ENCODE measurements around the gene SOAT2.

SOAT2 gene

GRCh38 chr12:53065470-53065869 lies 37.8 kb upstream of the SOAT2 start:
- DNase-seq: no peak

GRCh38 chr12:53065975-53066931 lies 37.0 kb upstream of the SOAT2 start:
- peak in 1 of 2 experiments; percentile 19 for DNase-seq

GRCh38 chr12:53067074-53067992 lies 36.0 kb upstream of the SOAT2 start:
- DNase-seq: no peak

GRCh38 chr12:53067993-53068770 lies 35.1 kb upstream of the SOAT2 start:
- DNase-seq: no peak

GRCh38 chr12:53068811-53069585 lies 34.3 kb upstream of the SOAT2 start:
- DNase-seq: no peak

GRCh38 chr12:53069621-53070410 lies 33.5 kb upstream of the SOAT2 start:
- DNase-seq: no peak

GRCh38 chr12:53070877-53071492 lies 32.3 kb upstream of the SOAT2 start:
- no peak for DNase-seq

- no peak for DNase-seq
These were observed 31.4 kb upstream of the SOAT2 start for GRCh38 chr12:53071591-53072551.

- no peak for DNase-seq
These were observed 29.4 kb upstream of the SOAT2 start for GRCh38 chr12:53073881-53074280.

GRCh38 chr12:53074283-53074998 lies 28.8 kb upstream of the SOAT2 start:
- DNase-seq: no peak

GRCh38 chr12:53074999-53075370 lies 28.3 kb upstream of the SOAT2 start:
- no peak for DNase-seq

GRCh38 chr12:53076461-53076860 lies 26.8 kb upstream of the SOAT2 start:
- DNase-seq: no peak

GRCh38 chr12:53077030-53077429 lies 26.3 kb upstream of the SOAT2 start:
- no peak for DNase-seq

- DNase-seq: no peak
These were observed 24.7 kb upstream of the SOAT2 start for GRCh38 chr12:53078425-53079225.

GRCh38 chr12:53079226-53080117 lies 23.8 kb upstream of the SOAT2 start, which contains the start of gene SPRYD3:
Gene SPRYD3, minus strand, starts transcription at chr12:53079390. Its CDS starts 57 bp downstream, at chr12:53079333.
- DNase-seq: peak; percentile 87 to 90

GRCh38 chr12:53082637-53083175 lies 20.6 kb upstream of the SOAT2 start:
- DNase-seq: no peak
